ENCODE measurements around the gene ASH1L. TPM values are rescaled to one million over a fixed set of nuclear protein-coding genes. Genes with fewer than 3 reads are reported as not detected.
A peak's percentile ranks its signal among the peaks of the same experiment; 100 is the strongest.

ASH1L gene
- total and polyA plus RNA-seq, 9 of the 15 experiments (the other 6 are each of a cell fraction or from before 2014, with no cell fraction given): 2.0 to 23.3 (median 14.6) TPM

DNA sequence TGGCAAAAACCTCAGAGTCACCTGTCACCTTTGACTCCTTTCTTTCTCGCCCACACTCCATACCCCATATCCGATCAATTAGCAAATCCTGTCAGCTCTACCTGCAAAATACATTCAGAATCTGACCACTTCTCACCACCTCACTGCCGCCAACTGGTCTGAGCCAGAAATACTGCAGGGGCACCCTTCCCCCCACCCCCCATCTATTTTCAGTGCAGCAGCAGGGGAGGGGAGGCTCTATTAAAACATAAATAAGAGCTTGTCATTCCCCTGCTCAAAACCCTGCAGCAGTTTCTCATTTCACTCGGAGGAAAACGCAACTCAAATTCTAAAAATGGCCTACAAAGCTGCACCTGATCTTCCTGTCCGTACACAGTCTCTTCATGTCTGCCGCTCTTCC lies 265.2 kb downstream of the ASH1L start:
- Histone ChIP-seq H3K27me3 (ENCODE audit: control insufficient read depth in 2 of 2, insufficient read depth in 2 of 2, low read length in 2 of 2) (no peaks in the 10 kb centered on the region), H3K4me3 (no peak overlapping the region), H3K9ac (ENCODE audit: insufficient read depth in 1 of 2, low read depth in 2 of 2, low read length in 2 of 2) (peak overlapping the region in 1 of 2 experiments; percentile 67; a peak in 1 of 4 replicates), H3K4me2 (ENCODE audit: insufficient read depth, low read length) (0 out of 2 replicates have a peak overlapping the region, but pooled peaks have one; percentile 31), H3K9me1 (ENCODE audit: control insufficient read depth, insufficient read depth, low read length) (no peaks in the 10 kb centered on the region), H3K79me2 (ENCODE audit: control insufficient read depth, insufficient read depth, low read length) (peaks cover 39% of the 10 kb centered on the region), H3K9me3 (replicated peaks; ENCODE audit: control insufficient read depth, insufficient read depth, low read depth, low read length) (no peaks in the 10 kb centered on the region), H3K36me3 (ENCODE audit: control insufficient read depth, insufficient read depth, low read length) (peaks cover 41% of the 10 kb centered on the region), H3K27ac (ENCODE audit: extremely low read depth, low read depth, low read length) (no peak overlapping the region), H3K4me1 (replicated peaks in 1 of 2; ENCODE audit: control insufficient read depth in 2 of 2, insufficient read depth in 2 of 2, low read length in 2 of 2) (peaks cover 15 to 44% of the 10 kb centered on the region in 2 experiments; a peak in 4 of 5 replicates), H2AFZ (ENCODE audit: low read depth, low read length) (no peak overlapping the region), H4K20me1 (replicated peaks; ENCODE audit: control insufficient read depth, insufficient read depth, low read length) (no peaks in the 10 kb centered on the region)
- no peak for ATAC-seq
- DNase-seq (ENCODE audit: extremely low read depth in 1 of 4, low spot score in 3 of 4): no peak
- intact Hi-C loops (cut with micrococcal nuclease): no loop called here
- BruUV-seq (replicated peaks): no TSS peak
- POLR2A ChIA-PET: interaction anchor here (1.8 kb wide), 1 partner anchor 11 kb away, joined by 8 read pairs; the partner anchor contains the start of gene FDPS
- CTCF ChIA-PET (ENCODE audit: low intra/inter-chr PET ratio): interaction anchor here (0.6 kb wide), 1 partner anchor 352 kb away, joined by 4 read pairs; no protein-coding TSS in a partner anchor
- 59% methylated on average over 7 of the region's 7 CpGs for WGBS (ENCODE audit: insufficient coverage, low coverage, missing lambda C conversion rate)
- peak; percentile 26 for FAIRE-seq
- in situ Hi-C loops (cut with MboI): no loop called here
- TF ChIP-seq HEY1 (CRISPR knock-in tag; IDR thresholded peaks at IDR 0.05; ENCODE audit: borderline replicate concordance) (no peak), NRF1 (conservative IDR thresholded peaks at IDR 0.05 in 1 of 2, IDR thresholded peaks at IDR 0.05 in 1 of 2) (no peak), ZNF324 (CRISPR knock-in tag; IDR thresholded peaks at IDR 0.05) (no peak), POU5F1 (IDR thresholded peaks at IDR 0.05; ENCODE audit: borderline replicate concordance, low read depth, low read length, partially characterized antibody) (no peak), NCOA1 (IDR thresholded peaks at IDR 0.05; ENCODE audit: low read depth) (no peak), NFRKB (IDR thresholded peaks at IDR 0.05; ENCODE audit: low read depth) (no peak), SP1 (CRISPR knock-in tag; IDR thresholded peaks at IDR 0.05) (no peak), BHLHE40 (IDR thresholded peaks at IDR 0.05; ENCODE audit: low read length) (no peak), HMG20B (CRISPR knock-in tag; IDR thresholded peaks at IDR 0.05) (no peak), ARID1B (IDR thresholded peaks at IDR 0.05) (no peak), RBM17 (IDR thresholded peaks at IDR 0.05; ENCODE audit: borderline replicate concordance, low read depth, low read length) (no peak), LARP7 (IDR thresholded peaks at IDR 0.05) (no peak)
- TF ChIP-seq, protein P1, sequence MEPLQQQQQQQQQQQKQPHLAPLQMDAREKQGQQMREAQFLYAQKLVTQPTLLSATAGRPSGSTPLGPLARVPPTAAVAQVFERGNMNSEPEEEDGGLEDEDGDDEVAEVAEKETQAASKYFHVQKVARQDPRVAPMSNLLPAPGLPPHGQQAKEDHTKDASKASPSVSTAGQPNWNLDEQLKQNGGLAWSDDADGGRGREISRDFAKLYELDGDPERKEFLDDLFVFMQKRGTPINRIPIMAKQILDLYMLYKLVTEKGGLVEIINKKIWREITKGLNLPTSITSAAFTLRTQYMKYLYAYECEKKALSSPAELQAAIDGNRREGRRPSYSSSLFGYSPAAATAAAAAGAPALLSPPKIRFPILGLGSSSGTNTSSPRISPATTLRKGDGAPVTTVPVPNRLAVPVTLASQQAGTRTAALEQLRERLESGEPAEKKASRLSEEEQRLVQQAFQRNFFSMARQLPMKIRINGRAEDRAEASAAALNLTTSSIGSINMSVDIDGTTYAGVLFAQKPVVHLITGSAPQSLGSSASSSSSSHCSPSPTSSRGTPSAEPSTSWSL (CRISPR knock-in tag; IDR thresholded peaks at IDR 0.05; ENCODE audit: borderline replicate concordance): no peak
- TF ChIP-seq, protein P2, sequence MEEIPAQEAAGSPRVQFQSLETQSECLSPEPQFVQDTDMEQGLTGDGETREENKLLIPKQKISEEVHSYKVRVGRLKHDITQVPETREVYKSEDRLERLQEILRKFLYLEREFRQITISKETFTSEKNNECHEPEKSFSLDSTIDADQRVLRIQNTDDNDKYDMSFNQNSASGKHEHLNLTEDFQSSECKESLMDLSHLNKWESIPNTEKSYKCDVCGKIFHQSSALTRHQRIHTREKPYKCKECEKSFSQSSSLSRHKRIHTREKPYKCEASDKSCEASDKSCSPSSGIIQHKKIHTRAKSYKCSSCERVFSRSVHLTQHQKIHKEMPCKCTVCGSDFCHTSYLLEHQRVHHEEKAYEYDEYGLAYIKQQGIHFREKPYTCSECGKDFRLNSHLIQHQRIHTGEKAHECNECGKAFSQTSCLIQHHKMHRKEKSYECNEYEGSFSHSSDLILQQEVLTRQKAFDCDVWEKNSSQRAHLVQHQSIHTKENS (CRISPR knock-in tag; IDR thresholded peaks at IDR 0.05): no peak
- TF ChIP-seq, protein P3, sequence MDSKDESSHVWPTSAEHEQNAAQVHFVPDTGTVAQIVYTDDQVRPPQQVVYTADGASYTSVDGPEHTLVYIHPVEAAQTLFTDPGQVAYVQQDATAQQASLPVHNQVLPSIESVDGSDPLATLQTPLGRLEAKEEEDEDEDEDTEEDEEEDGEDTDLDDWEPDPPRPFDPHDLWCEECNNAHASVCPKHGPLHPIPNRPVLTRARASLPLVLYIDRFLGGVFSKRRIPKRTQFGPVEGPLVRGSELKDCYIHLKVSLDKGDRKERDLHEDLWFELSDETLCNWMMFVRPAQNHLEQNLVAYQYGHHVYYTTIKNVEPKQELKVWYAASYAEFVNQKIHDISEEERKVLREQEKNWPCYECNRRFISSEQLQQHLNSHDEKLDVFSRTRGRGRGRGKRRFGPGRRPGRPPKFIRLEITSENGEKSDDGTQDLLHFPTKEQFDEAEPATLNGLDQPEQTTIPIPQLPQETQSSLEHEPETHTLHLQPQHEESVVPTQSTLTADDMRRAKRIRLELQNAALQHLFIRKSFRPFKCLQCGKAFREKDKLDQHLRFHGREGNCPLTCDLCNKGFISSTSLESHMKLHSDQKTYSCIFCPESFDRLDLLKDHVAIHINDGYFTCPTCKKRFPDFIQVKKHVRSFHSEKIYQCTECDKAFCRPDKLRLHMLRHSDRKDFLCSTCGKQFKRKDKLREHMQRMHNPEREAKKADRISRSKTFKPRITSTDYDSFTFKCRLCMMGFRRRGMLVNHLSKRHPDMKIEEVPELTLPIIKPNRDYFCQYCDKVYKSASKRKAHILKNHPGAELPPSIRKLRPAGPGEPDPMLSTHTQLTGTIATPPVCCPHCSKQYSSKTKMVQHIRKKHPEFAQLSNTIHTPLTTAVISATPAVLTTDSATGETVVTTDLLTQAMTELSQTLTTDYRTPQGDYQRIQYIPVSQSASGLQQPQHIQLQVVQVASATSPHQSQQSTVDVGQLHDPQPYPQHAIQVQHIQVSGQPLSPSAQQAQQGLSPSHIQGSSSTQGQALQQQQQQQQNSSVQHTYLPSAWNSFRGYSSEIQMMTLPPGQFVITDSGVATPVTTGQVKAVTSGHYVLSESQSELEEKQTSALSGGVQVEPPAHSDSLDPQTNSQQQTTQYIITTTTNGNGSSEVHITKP (IDR thresholded peaks at IDR 0.05; ENCODE audit: partially characterized antibody): peak; percentile 31
